Prostate gland (tissue), 2 donors: ENCODE results near the gene CDR2L. TPM values are rescaled to one million over a fixed set of nuclear protein-coding genes. Genes with fewer than 3 reads are reported as not detected.

Experiments
- DNase-seq: peaks from one replicate; pipeline ENCODE4 v3.0.0-alpha.2; 2019; ENCODE audit warnings: low spot score
- H3K27ac ChIP-seq, 2 donors: fragments of 200-600 bp; sonication (generic); 2 replicates each; pipeline ENCODE4 v1.5.1; 2017 to 2019
- H3K27me3 ChIP-seq: fragments of 200-600 bp; sonication (generic); replicated peaks from 2 replicates; pipeline ENCODE4 v1.5.1; 2019; ENCODE audit not compliant: insufficient read depth
- H3K36me3 ChIP-seq, 2 donors: fragments of 200-600 bp; sonication (generic); 1 replicate in 1 of 2; 2 replicates in 1 of 2; pipeline versions ENCODE4 v1.5.1 to v1.8.1; 2017 to 2019
- H3K4me1 ChIP-seq: fragments of 200-600 bp; sonication (generic); replicated peaks from 2 replicates; pipeline ENCODE4 v1.5.1; 2019
- H3K4me3 ChIP-seq, 2 donors: fragments of 200-600 bp; sonication (generic); 2 replicates each; pipeline ENCODE4 v1.5.1; 2017 to 2019
- H3K9me3 ChIP-seq: fragments of 200-600 bp; sonication (generic); 2 replicates; pipeline ENCODE4 v1.5.1; 2017
- CTCF ChIP-seq, 4 experiments: fragments of 200-600 bp in 2 of 4; fragments of 450-650 bp in 2 of 4; sonication (generic) in 2 of 4; IDR thresholded peaks; 1 replicate in 3 of 4; 2 replicates in 1 of 4; pipeline ENCODE4 v1.5.1; 2016 to 2019; ENCODE audit warnings: antibody characterized with exemption in 4 of 4, mild to moderate bottlenecking in 2 of 4, moderate library complexity in 2 of 4
- POLR2A ChIP-seq: fragments of 450-650 bp; IDR thresholded peaks from one replicate; pipeline ENCODE4 v1.6.1; 2016; ENCODE audit warnings: antibody characterized with exemption, mild to moderate bottlenecking
- POLR2AphosphoS5 ChIP-seq: sonication (generic); formaldehyde crosslinking; IDR thresholded peaks from one replicate; pipeline ENCODE4 v1.6.1; 2017; ENCODE audit warnings: antibody characterized with exemption
- WGBS: methylation state at CpG from one replicate; pipeline ENCODE4 v1.1.5; 2018; 5-methylcytosine and 5-hydroxymethylcytosine counted together
- intact Hi-C: fragments of 100-400 bp; cut with DNase I; formaldehyde crosslinking; loops from one replicate; pipeline ENCODE4 v1.14.2; 2022
- total RNA-seq, 2 donors: library from RNA; depleted of rRNA; stranded (reverse); fragments of >200 nt; gene quantifications; one replicate each; pipeline ENCODE4 v1.1.0, GENCODE V29; 2016

CDR2L gene
- total RNA-seq, 2 donors from 2014 or later: 13.7 to 34.9 TPM

- 48% methylated on average over 13 of the region's 13 CpGs for WGBS
- no peaks in the 10 kb centered on the region for H3K36me3 ChIP-seq
- no peak overlapping the region for H3K27ac ChIP-seq
- TF ChIP-seq CTCF (IDR thresholded peaks at IDR 0.05) (no peak), POLR2AphosphoS5 (no peak), POLR2A (no peak)
- no peaks in the 10 kb centered on the region for H3K9me3 ChIP-seq
- DNase-seq: no peak
- H3K4me3 ChIP-seq: no peak overlapping the region
- intact Hi-C loops: no loop called here
- no peaks in the 10 kb centered on the region for H3K4me1 ChIP-seq
- peaks cover 6% of the 10 kb centered on the region for H3K27me3 ChIP-seq
Measured at GRCh38 chr17:74943808-74944522, 43.5 kb upstream of the CDR2L start.

- Histone ChIP-seq H3K9me3 (no peaks in the 10 kb centered on the region), H3K36me3 (no peaks in the 10 kb centered on the region), H3K27me3 (peaks cover 6% of the 10 kb centered on the region), H3K4me1 (no peaks in the 10 kb centered on the region), H3K4me3 (no peak overlapping the region), H3K27ac (no peak overlapping the region)
- DNase-seq: no peak
- intact Hi-C loops: no loop called here
- WGBS: 42% methylated on average over 6 of the region's 6 CpGs
- no peak for TF ChIP-seq POLR2A
- TF ChIP-seq CTCF (IDR thresholded peaks at IDR 0.05): no peak
- no peak for TF ChIP-seq POLR2AphosphoS5
Measured at GRCh38 chr17:74945543-74945942, 41.9 kb upstream of the CDR2L start.

DNA sequence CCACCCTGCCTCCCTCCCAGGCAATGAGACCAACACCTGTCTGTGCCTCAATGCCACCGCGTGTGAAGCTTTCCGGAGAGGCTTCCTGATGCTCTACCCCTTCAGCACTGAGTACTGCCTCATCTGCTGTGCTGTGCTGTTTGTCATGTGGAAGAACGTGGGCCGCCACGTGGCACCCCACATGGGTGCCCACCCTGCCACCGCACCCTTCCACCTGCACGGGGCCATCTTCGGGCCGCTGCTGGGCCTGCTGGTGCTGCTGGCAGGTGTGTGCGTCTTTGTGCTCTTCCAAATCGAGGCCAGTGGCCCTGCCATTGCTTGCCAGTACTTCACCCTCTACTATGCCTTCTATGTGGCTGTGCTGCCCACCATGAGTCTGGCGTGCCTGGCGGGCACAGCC is 40.8 kb upstream of the CDR2L start:
- Histone ChIP-seq H3K4me3 (no peak overlapping the region), H3K4me1 (no peaks in the 10 kb centered on the region), H3K27me3 (peaks cover 6% of the 10 kb centered on the region), H3K36me3 (no peaks in the 10 kb centered on the region), H3K27ac (no peak overlapping the region), H3K9me3 (no peaks in the 10 kb centered on the region)
- no peak for TF ChIP-seq POLR2AphosphoS5
- no peak for TF ChIP-seq POLR2A
- no peak for TF ChIP-seq CTCF (IDR thresholded peaks at IDR 0.05)
- no peak for DNase-seq
- WGBS: 86% methylated on average over 14 of the region's 14 CpGs
- intact Hi-C loops: no loop called here

DNA sequence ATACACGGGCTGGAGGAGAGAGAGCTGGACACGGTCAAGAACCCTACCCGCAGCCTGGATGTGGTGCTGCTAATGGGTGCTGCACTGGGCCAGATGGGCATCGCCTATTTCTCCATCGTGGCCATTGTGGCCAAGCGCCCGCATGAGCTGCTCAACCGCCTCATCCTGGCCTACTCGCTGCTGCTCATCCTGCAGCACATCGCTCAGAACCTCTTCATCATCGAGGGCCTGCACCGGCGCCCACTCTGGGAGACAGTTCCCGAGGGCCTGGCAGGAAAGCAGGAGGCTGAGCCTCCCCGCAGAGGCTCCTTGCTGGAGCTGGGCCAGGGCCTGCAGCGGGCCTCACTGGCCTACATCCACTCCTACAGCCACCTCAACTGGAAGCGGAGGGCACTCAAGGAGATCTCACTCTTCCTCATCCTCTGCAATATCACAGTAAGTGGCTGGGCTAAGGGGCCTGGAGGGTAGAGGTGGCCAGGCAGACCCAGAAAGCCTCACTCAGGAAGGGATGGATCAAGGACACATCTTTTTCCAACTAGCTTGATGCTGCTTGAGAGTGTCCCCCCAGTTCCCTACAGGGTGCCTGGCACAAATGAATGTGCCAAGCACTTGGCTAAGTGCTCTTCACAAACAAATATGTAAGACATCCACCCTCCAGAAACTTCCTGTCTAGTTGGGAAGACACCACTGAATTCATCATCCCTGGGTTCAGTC is 40.2 kb upstream of the CDR2L start:
- intact Hi-C loops: no loop called here
- Histone ChIP-seq H3K9me3 (no peaks in the 10 kb centered on the region), H3K4me1 (no peaks in the 10 kb centered on the region), H3K4me3 (no peak overlapping the region), H3K27ac (no peak overlapping the region), H3K36me3 (no peaks in the 10 kb centered on the region), H3K27me3 (peaks cover 2% of the 10 kb centered on the region)
- TF ChIP-seq POLR2A (no peak), CTCF (IDR thresholded peaks at IDR 0.05) (no peak), POLR2AphosphoS5 (no peak)
- no peak for DNase-seq
- WGBS: 93% methylated on average over 17 of the region's 17 CpGs
